HG03432 (cell line): ENCODE results near the gene PDE8B.

Experiments
- ATAC-seq: cut with Tn5 transposase; IDR thresholded peaks from one replicate; pipeline ENCODE4 v1.9.1; 2021; ENCODE audit warnings: mild to moderate bottlenecking, moderate library complexity; ENCODE audit not compliant: unreplicated experiment

Gene PDE8B

GRCh38 chr5:77282337-77283027 lies 72.0 kb downstream of the PDE8B start:
- no peak for ATAC-seq

DNA sequence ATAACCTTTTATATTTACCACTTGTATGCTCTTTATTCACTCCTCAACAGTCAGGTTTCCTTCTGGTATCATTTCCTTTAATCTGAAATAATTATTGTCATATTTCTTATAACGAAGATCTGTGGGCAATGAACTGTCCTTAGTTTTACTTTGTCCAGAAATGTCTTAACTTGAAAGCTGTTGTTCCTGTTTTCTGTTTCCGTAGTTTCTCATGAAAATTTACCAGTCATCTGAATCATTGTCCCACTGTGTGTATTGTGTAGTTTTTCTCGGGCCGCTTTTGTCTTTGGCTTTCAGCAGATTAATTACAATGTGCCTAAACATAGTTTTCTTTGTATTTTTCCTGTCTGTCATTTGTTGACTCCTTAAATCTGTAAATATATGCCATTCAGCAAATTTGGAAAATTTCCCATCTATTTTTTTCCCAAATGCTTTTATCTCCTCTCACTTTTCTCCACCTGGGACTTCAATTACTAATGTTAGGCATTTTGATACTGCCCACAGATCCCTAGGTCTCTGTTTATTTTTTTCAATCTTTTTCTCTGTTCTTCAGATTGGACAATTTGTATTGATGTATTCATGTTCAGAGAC lies 74.9 kb downstream of the PDE8B start:
- ATAC-seq = no peak

GRCh38 chr5:77292026-77292757 lies 81.7 kb downstream of the PDE8B start:
- no peak for ATAC-seq

- ATAC-seq = no peak
Observed at GRCh38 chr5:77294185-77294584, 83.7 kb downstream of the PDE8B start.

DNA sequence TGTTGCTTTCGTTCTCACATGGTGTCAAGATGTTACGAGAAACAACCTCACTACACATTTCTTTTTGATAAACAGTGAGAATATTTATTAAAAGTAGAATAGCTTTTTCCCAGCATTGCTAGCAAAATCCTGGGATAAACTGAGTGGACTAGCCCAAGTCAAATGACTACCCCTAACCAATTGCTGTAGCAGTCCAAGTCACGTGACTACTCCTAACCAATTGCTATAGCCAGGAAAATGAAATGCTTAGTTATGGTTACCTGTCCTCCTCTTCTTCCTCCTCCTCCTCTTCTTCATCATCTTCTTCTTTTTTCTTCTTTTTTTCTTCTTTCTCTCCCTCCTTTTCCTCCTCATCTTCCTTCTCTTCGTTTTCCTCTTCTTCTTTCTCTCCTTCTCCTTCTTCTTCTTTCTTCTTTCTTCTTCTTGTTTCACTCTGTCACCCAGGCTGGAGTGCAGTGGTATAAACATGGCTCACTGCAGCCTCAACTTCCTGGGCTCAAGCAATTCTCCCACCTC lies 85.4 kb downstream of the PDE8B start:
- no peak for ATAC-seq

- ATAC-seq = no peak
Observed at GRCh38 chr5:77298146-77298545, 87.7 kb downstream of the PDE8B start.

DNA sequence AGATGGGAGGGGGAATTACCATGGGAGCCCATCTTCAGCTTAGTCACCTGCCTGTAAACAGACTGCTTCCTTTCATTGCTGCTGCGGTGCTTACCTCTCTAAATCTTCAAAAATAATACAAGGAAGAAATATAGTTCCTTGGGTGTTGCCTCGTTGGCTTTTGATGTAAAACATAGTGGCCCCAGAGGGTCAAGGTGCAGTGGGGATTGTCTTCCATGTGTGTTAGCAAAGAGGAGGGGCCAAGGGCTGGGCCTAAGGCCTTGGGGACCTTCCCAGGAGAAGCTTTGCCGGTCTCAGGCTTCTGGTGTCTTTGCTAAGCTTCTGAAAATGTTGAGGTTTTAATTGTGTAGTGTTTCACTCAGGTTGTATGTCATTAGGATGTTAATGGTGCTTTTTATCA lies 90.0 kb downstream of the PDE8B start:
- ATAC-seq = no peak

DNA sequence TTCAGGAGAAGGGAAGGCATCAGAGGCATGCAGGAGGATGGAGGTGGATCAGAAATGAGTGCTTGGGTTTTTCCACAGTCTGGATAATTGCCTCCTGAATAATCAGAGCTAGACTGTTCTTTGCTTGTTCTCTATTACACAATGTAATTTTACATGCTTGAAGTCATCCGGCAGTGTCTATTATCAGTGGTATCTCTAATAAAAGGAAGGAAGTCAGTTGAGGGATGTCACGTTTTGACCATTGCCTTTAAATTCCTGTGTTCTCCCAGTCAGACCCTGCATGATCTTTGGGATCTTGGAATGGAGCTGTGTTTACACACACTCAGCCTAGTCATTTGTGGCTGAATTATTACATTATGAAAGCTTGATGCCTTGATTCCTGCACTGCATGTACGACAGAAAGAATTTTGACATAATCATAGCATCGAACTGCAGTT lies 91.0 kb downstream of the PDE8B start:
- no peak for ATAC-seq

DNA sequence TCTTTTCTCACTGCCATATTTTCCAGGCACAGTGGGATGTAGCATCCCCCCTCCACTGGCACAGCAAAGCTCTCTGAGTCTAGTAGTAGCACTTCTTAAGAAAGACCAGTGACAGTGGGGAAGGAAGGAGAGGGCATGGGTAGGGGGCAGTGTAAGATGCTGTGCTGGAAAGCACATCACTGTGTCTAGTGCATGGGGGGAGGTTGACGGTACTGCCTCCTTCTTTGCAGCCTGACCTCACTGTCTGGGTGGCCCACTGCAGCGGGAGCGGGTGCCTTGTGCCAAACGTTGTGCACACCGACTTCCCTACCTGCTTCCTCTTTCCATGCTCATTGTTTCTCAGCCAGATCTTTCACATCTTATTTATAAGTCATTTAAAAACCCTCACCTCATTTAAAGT lies 91.8 kb downstream of the PDE8B start:
- ATAC-seq = no peak

GRCh38 chr5:77302653-77303052 lies 92.2 kb downstream of the PDE8B start:
- ATAC-seq = no peak

DNA sequence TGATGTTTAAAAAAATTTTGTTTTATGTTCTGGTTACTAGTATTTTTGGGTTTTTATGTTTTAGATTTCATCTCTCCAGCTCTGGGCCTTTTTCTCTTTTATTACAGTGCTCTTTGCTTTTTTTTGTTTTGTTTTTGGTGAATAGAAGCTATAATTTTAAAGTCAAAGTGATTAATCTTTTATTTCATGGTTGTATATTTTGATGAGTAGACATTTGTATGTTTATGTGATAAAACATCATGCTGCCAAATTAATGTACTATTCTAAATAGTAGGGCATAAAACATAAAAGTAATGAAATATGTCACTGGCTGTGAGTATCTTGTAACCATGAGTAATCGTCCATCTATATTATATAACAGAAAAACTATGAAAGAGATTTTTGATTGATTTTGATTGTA lies 93.9 kb downstream of the PDE8B start:
- ATAC-seq = no peak

- no peak for ATAC-seq
Observed at GRCh38 chr5:77305222-77305846, 94.9 kb downstream of the PDE8B start.

DNA sequence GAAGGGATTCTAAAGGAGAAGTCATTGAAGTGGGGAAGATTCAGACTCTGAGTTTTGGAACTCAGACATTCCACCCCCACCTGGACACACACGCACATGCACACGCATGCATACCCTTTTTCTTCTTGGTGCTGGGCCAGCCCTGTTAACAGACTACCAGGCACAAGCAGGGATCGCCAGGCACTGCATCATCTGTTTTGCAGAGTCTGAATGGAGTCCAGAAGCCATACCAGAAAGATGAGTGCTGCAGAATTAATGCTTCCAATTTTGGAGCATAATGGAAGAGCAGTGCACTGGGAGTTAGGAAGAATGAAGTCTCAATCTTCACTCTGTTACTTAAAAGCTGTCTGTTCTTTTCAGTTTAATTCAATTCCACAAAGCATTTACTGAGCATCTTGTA lies 95.5 kb downstream of the PDE8B start:
- no peak for ATAC-seq

DNA sequence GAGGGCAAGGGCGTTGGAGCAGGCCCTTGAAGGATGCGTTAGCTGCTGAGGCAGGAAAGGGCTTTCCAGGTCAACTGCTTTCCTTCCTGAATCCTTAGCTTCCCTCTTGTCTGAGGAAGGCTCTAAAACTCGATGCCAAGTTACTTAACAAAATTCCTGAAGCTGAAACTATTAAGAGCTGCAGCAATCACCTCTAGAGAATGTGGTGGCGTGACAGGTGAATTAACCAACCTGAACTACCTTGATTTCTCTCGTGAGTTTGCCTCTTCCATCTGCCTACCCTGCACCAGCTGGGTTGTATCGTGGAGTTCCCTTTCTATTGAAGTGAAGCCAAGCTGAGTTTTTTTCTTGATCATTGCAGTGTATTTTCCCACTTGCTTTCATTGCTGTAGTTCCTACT lies 96.1 kb downstream of the PDE8B start:
- ATAC-seq = no peak

- ATAC-seq = no peak
Observed at GRCh38 chr5:77308154-77308960, 97.9 kb downstream of the PDE8B start.

- no peak for ATAC-seq
Observed at GRCh38 chr5:77309140-77309539, 98.7 kb downstream of the PDE8B start.

DNA sequence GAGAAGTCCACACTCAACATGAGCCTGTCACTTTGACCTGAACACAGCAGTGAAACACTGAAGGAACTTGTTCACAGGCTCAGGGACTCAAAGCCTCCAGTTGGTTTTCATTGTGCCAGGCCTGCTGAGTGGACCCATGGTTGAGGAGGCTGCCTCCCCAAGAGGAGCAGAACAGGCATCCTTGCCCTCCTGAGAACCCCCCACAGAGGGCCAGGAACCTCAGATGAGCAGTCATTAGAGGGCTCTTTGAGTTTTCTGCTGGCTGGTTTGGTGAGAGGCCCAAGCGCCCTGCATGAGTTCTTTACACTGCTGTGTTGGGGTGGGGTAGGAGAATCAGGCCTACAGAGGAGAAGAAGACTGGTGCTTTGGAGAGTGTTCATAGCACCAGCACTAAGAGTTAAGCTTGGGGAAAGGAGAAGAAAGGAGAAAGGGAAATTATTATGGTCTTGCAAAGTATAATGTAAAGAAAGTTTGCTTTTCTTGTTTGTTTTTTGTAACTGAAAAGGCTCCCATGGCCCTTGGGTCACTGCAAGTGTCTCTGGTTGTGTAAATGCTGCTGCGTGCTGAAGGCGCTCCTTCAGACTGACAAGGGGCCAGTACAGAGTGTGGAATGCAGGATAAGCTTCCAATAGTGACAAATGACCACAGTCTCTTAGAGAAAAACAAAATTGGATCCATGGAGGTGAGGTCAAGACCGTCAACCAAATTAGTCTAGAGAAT lies 100.2 kb downstream of the PDE8B start:
- ATAC-seq = no peak

- no peak for ATAC-seq
Observed at GRCh38 chr5:77311214-77311571, 100.7 kb downstream of the PDE8B start.

DNA sequence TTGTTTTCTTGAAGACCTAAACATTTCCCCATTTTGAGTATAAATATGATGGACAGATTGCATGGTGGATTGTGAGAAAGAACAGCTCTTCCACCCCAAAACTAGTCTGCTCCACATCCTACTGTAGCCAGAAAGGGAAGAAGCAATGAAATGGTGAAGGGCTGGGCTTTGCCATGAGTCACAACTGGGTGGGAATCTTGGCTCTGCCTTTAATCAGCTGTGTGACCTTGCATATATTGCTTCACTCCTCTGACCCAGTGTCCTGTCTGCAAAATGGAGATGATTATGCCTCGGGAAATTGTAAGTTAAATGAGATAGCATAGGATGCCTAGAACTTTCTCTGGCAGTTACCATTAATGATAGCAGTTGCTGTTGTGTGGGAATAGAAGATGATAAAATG lies 101.9 kb downstream of the PDE8B start:
- ATAC-seq = no peak
